ENCODE data around the gene OR51B2.
"Not testable (repeated sequence)": the region's sequence is repeated elsewhere in the genome, so short reads cannot be mapped to it uniquely, and the experiment has no call there.

Gene OR51B2

GRCh38 chr11:5310423-5310822, 13.7 kb downstream of the OR51B2 start:
- DNase-seq = no peak

DNA sequence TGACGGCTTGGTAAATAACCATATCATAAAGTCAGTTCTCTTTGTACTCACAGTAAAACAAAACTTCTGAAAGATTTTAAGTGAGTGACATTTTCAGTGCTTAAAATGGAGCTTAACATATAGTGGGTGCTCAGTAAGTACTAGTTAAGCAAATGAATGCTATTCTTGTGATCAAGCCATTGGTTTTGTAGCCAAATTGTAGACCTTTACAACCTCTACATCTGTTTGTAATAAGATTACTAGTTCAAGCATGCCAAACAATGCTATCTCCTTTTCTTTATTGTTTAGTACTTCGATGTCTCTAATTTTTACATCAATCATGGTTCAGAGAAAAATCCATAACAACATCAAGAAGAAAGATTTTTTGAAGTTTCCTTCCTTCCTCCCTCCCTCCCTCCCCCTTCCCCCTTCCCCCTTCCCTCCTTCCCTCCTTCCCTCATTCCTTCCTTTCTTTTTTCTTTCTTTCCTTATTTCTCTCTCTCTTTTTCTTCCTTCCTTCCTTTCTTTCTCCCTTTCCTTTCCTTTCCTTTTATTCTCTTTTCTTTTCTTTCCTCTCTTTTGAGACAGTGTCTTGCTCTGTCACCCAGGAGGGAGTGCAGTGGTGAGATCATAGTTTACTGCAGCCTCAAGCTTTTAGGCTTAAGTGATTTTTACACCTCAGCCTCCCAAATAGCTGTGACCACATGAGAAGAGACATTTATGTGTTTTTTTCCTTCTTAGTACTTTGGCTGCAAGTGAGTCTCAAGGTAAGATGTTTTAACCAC, 16.7 kb downstream of the OR51B2 start:
- DNase-seq = no peak

GRCh38 chr11:5304046-5304445, 20.1 kb downstream of the OR51B2 start:
- DNase-seq = no peak

DNA sequence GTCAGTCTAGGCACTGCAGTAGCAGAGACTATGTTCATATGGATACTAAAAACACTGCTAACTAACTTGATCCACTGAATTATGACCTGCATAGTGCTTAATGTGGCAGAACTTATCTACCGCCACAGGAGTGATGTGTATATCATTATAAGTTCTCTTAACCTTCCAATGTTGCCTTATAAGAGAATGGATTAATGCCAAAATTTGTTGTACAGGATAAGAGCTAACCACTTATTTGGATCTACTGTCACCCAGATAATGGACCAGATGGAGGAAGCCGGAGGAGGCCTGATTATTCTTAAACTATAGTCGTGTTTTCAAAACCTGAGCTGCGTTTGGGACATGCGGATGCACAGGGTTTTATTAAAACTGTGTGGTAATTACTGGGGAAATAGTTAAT, 20.5 kb downstream of the OR51B2 start:
- no peak for DNase-seq

DNA sequence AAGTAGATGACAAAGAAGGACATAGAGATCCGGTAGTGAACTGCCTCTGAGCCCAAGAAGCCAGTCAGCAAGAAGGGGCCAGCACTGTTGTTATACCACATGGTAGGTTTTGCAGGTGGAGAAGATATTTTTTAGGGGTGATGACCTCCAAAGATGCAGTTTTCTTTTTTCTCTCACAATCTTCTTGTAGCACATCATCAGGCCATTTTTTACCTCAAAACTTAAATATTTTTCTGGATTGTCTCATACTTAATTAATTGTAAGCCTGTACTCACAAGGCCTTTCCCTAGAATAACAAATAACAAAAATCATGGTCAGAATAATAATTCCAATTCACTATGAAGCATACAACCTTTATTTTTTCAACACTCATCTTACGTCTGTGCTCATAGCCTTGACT, 22.3 kb downstream of the OR51B2 start, which contains the start of gene OR51B4:
Gene OR51B4 (minus strand): TSS at position 101 of the 400 bp plus-strand sequence. CDS start 0 bp downstream, at position 101.
- no peak for DNase-seq

DNA sequence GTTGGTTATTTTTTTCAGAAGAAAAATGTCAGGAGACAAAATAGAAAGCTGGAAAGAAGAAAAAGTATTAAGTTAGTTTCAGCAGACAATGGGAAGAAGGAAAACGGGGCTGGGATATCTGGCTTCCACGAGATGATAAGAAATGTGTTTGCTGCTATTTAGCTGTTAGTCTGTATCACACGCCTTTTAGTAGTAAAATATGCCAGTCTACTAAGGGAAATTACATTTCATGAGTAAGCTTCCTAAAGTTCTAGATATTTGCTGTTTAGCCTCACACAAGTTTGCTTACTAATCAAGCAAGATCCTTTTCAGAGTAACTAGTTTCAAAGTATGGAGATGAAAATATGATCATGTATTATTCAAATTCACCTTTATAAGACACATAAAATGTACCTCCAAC, 23.8 kb downstream of the OR51B2 start:
- DNase-seq = no peak

DNA sequence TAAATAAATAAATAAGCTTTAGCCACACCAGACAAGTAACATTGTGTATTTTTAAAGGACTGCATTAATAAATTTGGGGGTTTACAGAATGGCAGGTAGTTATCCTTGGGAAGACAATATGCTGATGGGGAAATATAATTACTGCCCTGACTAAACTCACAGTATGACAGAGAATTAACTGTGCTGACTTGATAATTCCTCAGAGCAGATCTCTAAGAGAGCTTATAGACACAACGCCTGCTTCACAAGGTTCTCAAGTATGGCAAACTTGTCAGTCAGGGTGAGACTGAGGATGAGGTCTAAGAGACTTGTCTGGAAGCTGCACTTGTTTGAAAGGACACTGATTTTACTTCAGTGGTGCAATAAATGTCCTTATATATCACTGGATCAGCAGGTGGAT, 25.6 kb downstream of the OR51B2 start:
- no peak for DNase-seq

DNA sequence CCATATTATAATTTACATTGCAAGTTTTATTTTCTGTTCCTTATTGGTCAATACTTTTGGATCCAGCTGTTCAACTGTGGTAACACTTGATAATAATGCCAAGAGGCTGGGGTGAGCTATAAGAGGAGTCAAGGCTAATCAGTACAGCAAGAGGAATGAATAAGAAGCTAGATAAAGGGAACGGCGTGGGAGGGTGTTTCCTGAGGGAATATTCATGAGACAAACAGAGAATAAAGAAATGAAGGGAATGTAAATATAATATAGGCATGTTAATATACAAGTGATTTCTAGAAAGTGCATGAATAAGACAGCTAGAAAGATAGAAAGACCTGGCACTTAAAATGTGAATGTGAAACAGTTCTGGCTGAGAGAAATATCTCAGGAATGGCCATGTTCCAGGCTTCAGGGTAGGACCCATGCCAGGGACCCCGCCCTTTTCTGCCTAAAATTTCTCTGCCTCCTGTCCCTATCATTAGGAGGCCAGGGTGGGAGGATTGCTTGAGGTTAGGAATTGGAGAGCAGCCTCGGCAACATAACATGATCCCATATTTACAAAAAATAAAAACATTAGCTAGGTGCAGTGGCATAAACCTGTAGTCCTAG, 26.3 kb downstream of the OR51B2 start:
- DNase-seq = no peak

- DNase-seq = not testable (repeated sequence)
These were observed 29.6 kb downstream of the OR51B2 start for GRCh38 chr11:5294342-5294995.

- no peak for DNase-seq
These were observed 31.1 kb downstream of the OR51B2 start for GRCh38 chr11:5293028-5293427.

- peak in 1 of 2 experiments; percentile 30 for DNase-seq
These were observed 32.8 kb downstream of the OR51B2 start for GRCh38 chr11:5291207-5291838.

DNA sequence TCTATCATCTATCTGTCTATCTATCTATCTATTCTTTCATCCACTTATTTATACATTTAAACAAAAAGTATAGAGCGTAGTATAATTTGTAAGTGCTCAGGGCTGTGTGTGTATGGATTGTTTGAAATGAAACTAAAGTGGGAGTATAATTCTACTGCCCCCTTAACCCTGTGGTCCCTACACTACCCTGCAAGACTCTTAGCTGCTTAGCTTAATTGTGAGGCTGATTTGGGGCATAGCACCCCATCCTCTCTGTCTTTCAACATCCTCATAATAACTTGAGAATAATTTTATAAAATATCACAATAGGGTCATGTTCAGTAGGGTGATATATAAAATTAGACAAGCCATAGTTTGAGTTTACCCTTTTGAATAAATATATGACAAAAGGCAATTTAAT, 34.0 kb downstream of the OR51B2 start:
- no peak for DNase-seq

- no peak for DNase-seq
These were observed 34.4 kb downstream of the OR51B2 start for GRCh38 chr11:5289696-5290095.

DNA sequence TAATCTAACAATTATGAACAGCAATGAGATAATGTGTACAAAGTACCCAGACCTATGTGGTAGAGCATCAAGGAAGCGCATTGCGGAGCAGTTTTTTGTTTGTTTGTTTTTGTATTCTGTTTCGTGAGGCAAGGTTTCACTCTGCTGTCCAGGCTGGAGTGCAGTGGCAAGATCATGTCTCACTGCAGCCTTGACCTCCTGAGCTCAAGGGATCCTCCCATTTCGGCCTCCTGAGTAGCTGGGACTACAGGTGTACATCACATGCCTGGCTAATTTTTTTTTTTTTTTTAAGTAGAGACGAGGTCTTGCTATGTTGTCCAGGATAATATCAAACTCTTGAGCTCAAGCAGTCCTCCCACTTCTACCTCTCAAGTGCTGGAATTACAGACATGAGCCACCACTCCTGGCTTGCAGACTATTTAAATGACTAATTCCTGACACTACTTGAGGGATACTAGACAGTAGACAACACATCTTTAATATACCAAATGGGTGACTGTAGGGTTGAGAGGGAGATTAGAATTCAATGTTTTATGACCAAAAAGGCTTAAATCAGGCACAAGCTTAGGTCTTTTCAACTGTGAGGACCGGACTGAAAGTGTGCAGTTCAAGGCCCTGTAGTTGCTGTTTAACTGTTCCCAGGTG, 35.1 kb downstream of the OR51B2 start:
- no peak for DNase-seq

DNA sequence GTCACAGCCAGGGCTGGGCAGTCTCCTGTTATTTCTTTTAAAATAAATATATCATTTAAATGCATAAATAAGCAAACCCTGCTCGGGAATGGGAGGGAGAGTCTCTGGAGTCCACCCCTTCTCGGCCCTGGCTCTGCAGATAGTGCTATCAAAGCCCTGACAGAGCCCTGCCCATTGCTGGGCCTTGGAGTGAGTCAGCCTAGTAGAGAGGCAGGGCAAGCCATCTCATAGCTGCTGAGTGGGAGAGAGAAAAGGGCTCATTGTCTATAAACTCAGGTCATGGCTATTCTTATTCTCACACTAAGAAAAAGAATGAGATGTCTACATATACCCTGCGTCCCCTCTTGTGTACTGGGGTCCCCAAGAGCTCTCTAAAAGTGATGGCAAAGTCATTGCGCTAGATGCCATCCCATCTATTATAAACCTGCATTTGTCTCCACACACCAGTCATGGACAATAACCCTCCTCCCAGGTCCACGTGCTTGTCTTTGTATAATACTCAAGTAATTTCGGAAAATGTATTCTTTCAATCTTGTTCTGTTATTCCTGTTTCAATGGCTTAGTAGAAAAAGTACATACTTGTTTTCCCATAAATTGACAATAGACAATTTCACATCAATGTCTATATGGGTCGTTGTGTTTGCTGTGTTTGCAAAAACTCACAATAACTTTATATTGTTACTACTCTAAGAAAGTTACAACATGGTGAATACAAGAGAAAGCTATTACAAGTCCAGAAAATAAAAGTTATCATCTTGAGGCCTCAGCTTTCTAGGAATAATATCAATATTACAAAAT, 35.8 kb downstream of the OR51B2 start:
- no peak for DNase-seq

GRCh38 chr11:5286901-5287300, 37.2 kb downstream of the OR51B2 start:
- DNase-seq = no peak

DNA sequence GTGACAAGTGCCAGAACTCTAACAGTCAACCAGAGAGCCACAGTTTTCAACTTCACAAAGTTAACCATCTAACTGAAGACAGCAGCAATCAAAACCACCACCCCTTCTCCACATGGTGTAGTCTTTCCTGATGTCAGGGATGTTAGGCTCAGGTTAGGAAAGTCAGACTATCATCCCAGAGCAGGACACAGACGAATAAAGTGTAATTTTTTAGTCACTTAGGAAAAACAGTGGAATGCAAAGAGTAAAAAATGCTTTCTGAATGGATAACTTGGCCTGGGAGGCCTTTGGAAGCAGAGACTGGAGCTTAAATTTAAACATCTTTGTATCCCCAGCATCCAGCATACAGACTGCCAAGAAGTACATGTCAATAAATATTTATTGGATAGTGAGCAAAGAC, 37.7 kb downstream of the OR51B2 start:
- no peak for DNase-seq

DNA sequence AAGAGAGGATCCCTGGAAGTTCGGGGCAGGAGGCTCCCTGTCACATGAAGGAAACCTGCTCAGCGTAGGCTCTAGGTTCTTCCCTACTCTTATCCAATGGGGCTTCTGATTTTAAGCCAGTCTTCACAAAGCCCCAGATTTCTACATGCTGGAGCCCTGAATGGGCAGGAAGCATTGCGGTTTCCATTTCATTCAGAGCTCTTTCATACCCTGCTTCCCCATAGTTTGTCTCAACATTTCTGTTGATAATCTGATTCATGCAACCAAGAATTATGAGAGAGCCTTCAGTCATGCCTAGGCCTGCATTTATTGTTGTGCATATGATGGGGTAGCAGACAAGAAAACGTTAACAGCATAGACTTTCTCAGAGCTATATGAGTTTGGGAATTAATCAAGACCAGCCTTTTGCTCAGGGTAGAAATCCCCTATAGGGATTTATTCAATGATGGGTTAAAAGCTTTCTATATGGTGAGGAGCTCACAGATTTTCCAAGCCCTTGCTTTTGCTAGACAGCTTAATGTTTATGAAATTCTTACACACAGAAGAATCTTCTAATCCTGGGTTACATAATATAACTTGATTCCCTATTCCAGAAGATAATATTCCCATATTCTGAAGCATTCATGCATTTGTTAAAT, 38.3 kb downstream of the OR51B2 start:
- DNase-seq = no peak

- DNase-seq = no peak
These were observed 39.5 kb downstream of the OR51B2 start for GRCh38 chr11:5284637-5285036.

DNA sequence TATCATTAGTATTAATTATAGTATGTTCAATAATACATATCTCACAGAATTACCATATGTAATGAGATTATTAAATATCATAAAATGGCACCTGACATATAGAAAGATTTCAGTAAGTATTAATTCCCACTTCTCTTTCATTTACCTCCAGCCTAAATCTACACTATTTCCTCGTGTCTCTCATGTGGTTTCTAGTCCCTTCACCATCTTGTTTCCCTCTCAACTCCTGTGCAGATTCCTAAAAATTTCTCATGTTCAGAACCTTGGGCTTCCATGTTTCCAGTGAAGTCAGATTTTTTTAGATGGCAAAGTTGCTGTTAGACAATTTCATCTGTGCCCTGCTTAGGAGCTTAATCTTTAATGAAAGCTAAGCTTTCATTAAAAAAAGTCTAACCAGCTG, 40.2 kb downstream of the OR51B2 start:
- DNase-seq = no peak

GRCh38 chr11:5283086-5283485, 41.0 kb downstream of the OR51B2 start:
- DNase-seq = no peak

DNA sequence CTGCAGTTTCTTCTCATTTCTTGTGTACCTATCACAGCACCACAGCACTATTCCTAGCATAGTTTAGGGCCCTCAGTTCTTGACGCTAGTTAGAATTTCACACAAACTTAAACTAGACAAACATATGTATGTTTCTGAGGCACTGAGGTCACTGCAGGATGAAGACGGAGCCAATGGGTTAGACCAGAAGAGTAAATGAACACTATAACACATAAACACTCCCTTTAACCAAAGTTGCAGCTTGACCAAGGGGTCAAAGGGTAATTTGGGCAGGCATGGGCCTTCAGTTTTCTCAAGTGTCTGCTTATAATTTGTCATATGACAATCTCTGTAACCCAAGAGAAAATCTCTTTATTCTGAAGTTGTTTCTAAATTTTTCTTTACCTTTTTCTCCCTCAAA, 41.5 kb downstream of the OR51B2 start:
- no peak for DNase-seq

All from NCI-H526 (cell line).